ENCODE measurements around the gene VEGFA.

DNA sequence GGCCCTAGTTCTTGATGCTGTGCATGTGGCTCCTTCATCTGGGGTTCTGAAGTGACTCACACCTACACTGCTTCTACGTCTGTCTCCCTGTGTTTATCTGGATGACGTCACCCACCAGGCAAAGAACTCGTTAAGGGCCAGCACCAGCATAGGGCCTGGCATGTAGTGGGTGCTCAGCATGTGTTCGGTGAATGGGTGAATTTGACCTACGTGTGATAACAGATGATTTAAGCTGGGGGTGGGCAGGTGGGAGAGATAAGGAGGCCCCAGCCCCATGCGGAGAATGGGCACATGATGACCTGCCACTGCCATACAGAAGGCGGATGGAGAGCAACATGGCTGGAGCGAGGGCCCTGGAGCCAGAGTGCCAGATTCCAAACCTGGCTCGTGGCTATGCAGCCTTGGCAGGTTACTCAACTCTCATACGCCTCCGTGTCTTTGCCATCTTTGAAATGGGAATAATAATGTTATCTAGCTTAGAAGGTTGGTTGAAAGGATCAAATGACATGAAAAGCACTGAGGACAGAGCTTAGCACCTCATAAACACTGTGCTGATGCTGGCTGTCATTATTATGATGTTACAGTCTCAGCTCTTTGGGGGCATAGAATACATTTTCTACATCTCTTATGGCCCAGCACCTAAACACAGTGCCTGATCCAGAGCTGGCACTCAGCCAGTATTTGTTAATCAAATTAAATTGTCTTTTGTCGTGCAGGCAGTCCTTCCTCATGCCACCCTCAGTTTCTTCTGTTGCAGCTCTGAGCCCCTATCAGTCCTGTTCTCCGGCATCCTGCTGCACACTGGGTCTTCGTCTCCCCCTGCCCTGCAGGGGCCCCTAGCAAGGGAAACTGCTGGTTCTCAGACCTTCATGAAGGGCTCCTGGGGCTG, 39.6 kb downstream of the VEGFA start:
- TF ChIP-seq, protein P1, sequence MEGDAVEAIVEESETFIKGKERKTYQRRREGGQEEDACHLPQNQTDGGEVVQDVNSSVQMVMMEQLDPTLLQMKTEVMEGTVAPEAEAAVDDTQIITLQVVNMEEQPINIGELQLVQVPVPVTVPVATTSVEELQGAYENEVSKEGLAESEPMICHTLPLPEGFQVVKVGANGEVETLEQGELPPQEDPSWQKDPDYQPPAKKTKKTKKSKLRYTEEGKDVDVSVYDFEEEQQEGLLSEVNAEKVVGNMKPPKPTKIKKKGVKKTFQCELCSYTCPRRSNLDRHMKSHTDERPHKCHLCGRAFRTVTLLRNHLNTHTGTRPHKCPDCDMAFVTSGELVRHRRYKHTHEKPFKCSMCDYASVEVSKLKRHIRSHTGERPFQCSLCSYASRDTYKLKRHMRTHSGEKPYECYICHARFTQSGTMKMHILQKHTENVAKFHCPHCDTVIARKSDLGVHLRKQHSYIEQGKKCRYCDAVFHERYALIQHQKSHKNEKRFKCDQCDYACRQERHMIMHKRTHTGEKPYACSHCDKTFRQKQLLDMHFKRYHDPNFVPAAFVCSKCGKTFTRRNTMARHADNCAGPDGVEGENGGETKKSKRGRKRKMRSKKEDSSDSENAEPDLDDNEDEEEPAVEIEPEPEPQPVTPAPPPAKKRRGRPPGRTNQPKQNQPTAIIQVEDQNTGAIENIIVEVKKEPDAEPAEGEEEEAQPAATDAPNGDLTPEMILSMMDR (conservative IDR thresholded peaks at IDR 0.05; ENCODE audit: low read length) = no peak
- no peak for TF ChIP-seq EZH2phosphoT487 (IDR thresholded peaks at IDR 0.05; ENCODE audit: borderline replicate concordance)

Data from Loucy (cell line).